ENCODE results near the gene CSMD2. TPM values are rescaled to one million over a fixed set of nuclear protein-coding genes. Genes with fewer than 3 reads are reported as not detected.

The CSMD2 gene
- total RNA-seq, 1 donor from 2014 or later, result 0.27 TPM

DNA sequence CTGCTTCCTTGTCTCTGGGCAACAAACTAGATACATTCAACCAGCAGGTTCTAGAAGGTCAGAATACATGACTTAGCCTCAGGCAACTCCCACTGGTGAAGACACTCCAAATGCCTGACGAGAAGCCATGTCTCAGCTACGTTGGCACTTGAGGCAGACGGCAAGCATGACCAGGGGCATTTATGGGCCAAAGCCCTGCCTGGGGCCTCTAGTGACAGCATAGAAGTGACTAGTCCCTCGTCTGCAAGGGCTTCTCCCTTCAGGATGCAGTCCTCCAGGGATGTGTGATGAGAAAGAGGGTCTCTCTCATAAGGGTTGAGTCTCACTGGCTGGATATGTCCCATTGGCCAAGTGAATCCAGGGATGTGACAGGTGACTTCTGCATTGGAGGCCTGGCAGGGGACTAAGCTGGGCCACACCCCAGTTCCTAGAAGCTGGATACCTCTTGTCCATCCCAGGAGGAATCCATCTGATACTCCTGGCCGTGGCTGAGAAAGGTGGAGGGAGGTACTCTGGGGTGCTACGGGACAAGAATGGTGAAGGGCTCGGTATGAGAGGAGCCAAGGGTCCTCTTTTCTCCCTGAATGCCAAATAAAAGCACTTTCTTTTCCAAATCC is 449.7 kb downstream of the CSMD2 start:
- H3K4me1 Mint-ChIP-seq (ENCODE audit: low read depth, unreplicated experiment), result peaks cover 19% of the 10 kb centered on the region
- no peaks in the 10 kb centered on the region for H3K9me3 Mint-ChIP-seq (ENCODE audit: unreplicated experiment)
- no peak overlapping the region for H3K4me3 Mint-ChIP-seq (ENCODE audit: unreplicated experiment)
- TF ChIP-seq, protein P1, sequence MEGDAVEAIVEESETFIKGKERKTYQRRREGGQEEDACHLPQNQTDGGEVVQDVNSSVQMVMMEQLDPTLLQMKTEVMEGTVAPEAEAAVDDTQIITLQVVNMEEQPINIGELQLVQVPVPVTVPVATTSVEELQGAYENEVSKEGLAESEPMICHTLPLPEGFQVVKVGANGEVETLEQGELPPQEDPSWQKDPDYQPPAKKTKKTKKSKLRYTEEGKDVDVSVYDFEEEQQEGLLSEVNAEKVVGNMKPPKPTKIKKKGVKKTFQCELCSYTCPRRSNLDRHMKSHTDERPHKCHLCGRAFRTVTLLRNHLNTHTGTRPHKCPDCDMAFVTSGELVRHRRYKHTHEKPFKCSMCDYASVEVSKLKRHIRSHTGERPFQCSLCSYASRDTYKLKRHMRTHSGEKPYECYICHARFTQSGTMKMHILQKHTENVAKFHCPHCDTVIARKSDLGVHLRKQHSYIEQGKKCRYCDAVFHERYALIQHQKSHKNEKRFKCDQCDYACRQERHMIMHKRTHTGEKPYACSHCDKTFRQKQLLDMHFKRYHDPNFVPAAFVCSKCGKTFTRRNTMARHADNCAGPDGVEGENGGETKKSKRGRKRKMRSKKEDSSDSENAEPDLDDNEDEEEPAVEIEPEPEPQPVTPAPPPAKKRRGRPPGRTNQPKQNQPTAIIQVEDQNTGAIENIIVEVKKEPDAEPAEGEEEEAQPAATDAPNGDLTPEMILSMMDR (IDR thresholded peaks at IDR 0.05; ENCODE audit: partially characterized antibody, unreplicated experiment), result no peak
- H3K27ac Mint-ChIP-seq (ENCODE audit: unreplicated experiment), result no peak overlapping the region
- no peaks in the 10 kb centered on the region for H3K27me3 Mint-ChIP-seq (ENCODE audit: unreplicated experiment)
- H3K36me3 Mint-ChIP-seq (ENCODE audit: unreplicated experiment), result no peaks in the 10 kb centered on the region
- DNase-seq, result no peak

DNA sequence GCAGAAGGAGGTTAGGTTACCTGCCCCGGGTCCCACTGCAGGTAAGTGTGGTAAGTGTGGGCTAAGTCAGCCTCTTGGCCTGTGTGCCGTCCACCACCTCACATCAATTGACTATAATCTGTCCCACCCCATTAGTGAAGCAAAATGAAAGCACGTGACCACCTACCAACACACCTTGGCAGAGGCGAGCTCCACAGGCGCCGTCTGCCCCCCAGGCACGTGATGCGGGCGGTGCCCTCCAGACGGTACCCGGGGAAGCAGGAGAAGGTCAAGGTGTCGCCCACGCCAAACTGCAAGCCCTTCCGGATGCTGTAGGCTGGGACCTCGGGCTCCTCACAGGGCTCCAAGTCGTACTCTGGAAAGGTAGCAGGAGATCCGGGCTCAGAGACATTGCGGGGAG is 450.6 kb downstream of the CSMD2 start:
- TF ChIP-seq, protein P1 (IDR thresholded peaks at IDR 0.05; ENCODE audit: partially characterized antibody, unreplicated experiment), result no peak
- Mint-ChIP-seq H3K4me3 (ENCODE audit: unreplicated experiment) (no peak overlapping the region), H3K4me1 (ENCODE audit: low read depth, unreplicated experiment) (peaks cover 24% of the 10 kb centered on the region), H3K9me3 (ENCODE audit: unreplicated experiment) (no peaks in the 10 kb centered on the region), H3K27me3 (ENCODE audit: unreplicated experiment) (no peaks in the 10 kb centered on the region), H3K36me3 (ENCODE audit: unreplicated experiment) (no peaks in the 10 kb centered on the region), H3K27ac (ENCODE audit: unreplicated experiment) (no peak overlapping the region)
- no peak for DNase-seq

DNA sequence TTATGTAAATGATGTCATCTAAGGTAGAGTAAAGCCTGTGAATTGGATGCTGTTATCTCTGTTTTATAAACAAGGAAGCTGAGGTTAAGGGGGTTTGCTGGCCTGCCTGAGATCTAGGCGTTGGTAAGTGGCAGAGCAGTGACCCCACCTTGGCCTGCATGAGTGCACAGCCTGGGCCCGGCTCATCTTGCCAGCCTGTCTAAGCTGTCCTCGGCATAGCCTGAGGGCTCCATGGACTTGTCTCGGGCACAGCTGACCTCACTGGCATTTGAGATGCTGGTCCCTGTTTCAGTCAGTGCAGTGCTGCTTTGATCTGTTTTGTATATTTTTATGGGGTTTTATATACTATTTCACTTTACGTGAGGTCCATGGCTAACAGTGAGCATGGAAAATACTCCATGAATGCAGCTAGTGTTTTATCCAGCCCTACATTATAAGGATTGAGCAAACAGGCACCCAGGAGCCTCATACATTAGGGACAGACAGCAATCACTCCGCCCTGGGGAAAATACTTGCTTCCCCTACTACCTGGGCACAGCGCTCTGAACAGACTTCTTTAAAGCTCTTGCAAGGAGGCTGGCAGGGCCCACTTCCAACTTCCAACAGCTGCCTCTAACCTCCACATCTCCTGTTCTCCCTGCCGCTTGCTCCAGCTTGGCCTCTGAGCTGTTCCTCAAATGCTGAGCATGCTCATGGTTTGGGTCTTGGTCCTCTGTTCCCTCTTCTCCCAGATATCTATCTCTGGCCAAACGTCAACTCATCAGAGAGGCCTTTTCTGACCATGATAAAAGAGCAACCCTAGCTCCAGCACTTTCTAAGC is 451.8 kb downstream of the CSMD2 start:
- H3K27ac Mint-ChIP-seq (ENCODE audit: unreplicated experiment), result no peak overlapping the region
- TF ChIP-seq, protein P1 (IDR thresholded peaks at IDR 0.05; ENCODE audit: partially characterized antibody, unreplicated experiment), result no peak
- no peaks in the 10 kb centered on the region for H3K9me3 Mint-ChIP-seq (ENCODE audit: unreplicated experiment)
- H3K27me3 Mint-ChIP-seq (ENCODE audit: unreplicated experiment), result no peaks in the 10 kb centered on the region
- no peak overlapping the region for H3K4me3 Mint-ChIP-seq (ENCODE audit: unreplicated experiment)
- DNase-seq, result no peak
- H3K36me3 Mint-ChIP-seq (ENCODE audit: unreplicated experiment), result no peaks in the 10 kb centered on the region
- peaks cover 24% of the 10 kb centered on the region for H3K4me1 Mint-ChIP-seq (ENCODE audit: low read depth, unreplicated experiment)

DNA sequence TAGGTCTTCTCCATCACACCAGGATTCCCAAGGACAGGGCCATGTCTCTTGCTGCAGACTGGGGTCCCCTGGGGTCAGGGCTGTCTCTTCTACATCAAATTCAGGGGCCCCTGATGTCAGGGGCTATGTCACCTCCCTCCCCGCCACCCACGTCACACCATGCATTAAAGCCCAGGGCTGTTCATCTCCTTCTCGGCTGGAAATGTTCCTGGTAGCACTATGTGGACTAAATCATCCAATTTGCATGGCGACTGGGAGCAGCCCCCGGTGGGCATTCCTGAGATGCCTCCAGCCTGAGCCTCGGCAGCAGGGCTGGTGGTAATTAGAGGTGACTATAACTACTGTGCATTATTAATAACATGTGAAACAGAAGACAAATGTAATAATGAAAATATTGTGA is 452.8 kb downstream of the CSMD2 start:
- no peak for DNase-seq
- no peaks in the 10 kb centered on the region for H3K27me3 Mint-ChIP-seq (ENCODE audit: unreplicated experiment)
- no peak overlapping the region for H3K27ac Mint-ChIP-seq (ENCODE audit: unreplicated experiment)
- H3K4me3 Mint-ChIP-seq (ENCODE audit: unreplicated experiment), result no peak overlapping the region
- no peaks in the 10 kb centered on the region for H3K9me3 Mint-ChIP-seq (ENCODE audit: unreplicated experiment)
- TF ChIP-seq, protein P1 (IDR thresholded peaks at IDR 0.05; ENCODE audit: partially characterized antibody, unreplicated experiment), result no peak
- H3K4me1 Mint-ChIP-seq (ENCODE audit: low read depth, unreplicated experiment), result peaks cover 24% of the 10 kb centered on the region
- no peaks in the 10 kb centered on the region for H3K36me3 Mint-ChIP-seq (ENCODE audit: unreplicated experiment)

DNA sequence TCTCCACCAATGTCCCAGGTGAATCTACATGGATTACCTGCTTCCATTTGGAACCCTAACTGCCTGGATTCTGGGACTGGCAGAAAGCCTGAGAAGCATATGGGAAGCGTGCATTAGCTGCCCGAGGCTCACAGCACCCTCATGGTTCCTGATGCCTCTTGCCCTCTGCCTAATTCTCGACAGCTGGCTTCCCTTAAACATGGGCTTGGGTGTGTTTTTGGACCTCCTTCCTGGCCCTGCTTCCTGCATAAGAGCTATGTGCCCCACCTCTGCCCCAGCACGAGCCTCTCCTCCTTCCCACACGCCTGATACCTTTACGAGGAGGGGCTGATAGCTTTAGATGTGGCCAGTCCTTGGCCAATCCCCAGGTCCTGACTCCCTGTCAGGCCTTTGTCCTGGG is 453.5 kb downstream of the CSMD2 start:
- TF ChIP-seq, protein P1 (IDR thresholded peaks at IDR 0.05; ENCODE audit: partially characterized antibody, unreplicated experiment), result no peak
- Mint-ChIP-seq H3K36me3 (ENCODE audit: unreplicated experiment) (no peaks in the 10 kb centered on the region), H3K9me3 (ENCODE audit: unreplicated experiment) (no peaks in the 10 kb centered on the region), H3K4me1 (ENCODE audit: low read depth, unreplicated experiment) (peaks cover 24% of the 10 kb centered on the region), H3K4me3 (ENCODE audit: unreplicated experiment) (no peak overlapping the region), H3K27me3 (ENCODE audit: unreplicated experiment) (no peaks in the 10 kb centered on the region), H3K27ac (ENCODE audit: unreplicated experiment) (no peak overlapping the region)
- no peak for DNase-seq

Measured in glutamatergic neuron (in vitro differentiated cells).